ENCODE data around the gene N4BP3.

The N4BP3 gene

GRCh38 chr5:178106556-178107239, 6.6 kb upstream of the N4BP3 start:
- H3K9ac ChIP-seq (ENCODE audit: low read length), result no peak overlapping the region
- H3K27ac ChIP-seq (ENCODE audit: low read depth, low read length), result no peak overlapping the region
- no peak overlapping the region for H3K4me3 ChIP-seq (ENCODE audit: low read length)
- H3K36me3 ChIP-seq (ENCODE audit: control insufficient read depth, insufficient read depth, low read length), result no peaks in the 10 kb centered on the region
- H3K4me1 ChIP-seq (ENCODE audit: control insufficient read depth, insufficient read depth, low read length), result no peaks in the 10 kb centered on the region
- no peaks in the 10 kb centered on the region for H3K27me3 ChIP-seq (ENCODE audit: control insufficient read depth, insufficient read depth, low read length)

GRCh38 chr5:178107756-178108310, 5.5 kb upstream of the N4BP3 start:
- Histone ChIP-seq H3K36me3 (ENCODE audit: control insufficient read depth, insufficient read depth, low read length) (no peaks in the 10 kb centered on the region), H3K4me3 (ENCODE audit: low read length) (no peak overlapping the region), H3K27me3 (ENCODE audit: control insufficient read depth, insufficient read depth, low read length) (no peaks in the 10 kb centered on the region), H3K27ac (ENCODE audit: low read depth, low read length) (no peak overlapping the region), H3K9ac (ENCODE audit: low read length) (no peak overlapping the region), H3K4me1 (ENCODE audit: control insufficient read depth, insufficient read depth, low read length) (no peaks in the 10 kb centered on the region)

- Histone ChIP-seq H3K27ac (ENCODE audit: low read depth, low read length) (no peak overlapping the region), H3K27me3 (ENCODE audit: control insufficient read depth, insufficient read depth, low read length) (no peaks in the 10 kb centered on the region), H3K36me3 (ENCODE audit: control insufficient read depth, insufficient read depth, low read length) (no peaks in the 10 kb centered on the region), H3K4me1 (ENCODE audit: control insufficient read depth, insufficient read depth, low read length) (peaks cover 2% of the 10 kb centered on the region), H3K9ac (ENCODE audit: low read length) (no peak overlapping the region), H3K4me3 (ENCODE audit: low read length) (no peak overlapping the region)
These were observed 4.9 kb upstream of the N4BP3 start for GRCh38 chr5:178108446-178108845.

- Histone ChIP-seq H3K27ac (ENCODE audit: low read depth, low read length) (no peak overlapping the region), H3K9ac (ENCODE audit: low read length) (no peak overlapping the region), H3K4me1 (ENCODE audit: control insufficient read depth, insufficient read depth, low read length) (peaks cover 2% of the 10 kb centered on the region), H3K36me3 (ENCODE audit: control insufficient read depth, insufficient read depth, low read length) (no peaks in the 10 kb centered on the region), H3K4me3 (ENCODE audit: low read length) (no peak overlapping the region), H3K27me3 (ENCODE audit: control insufficient read depth, insufficient read depth, low read length) (no peaks in the 10 kb centered on the region)
These were observed 4.4 kb upstream of the N4BP3 start for GRCh38 chr5:178108966-178109365.

GRCh38 chr5:178110511-178110910, 2.8 kb upstream of the N4BP3 start:
- H3K4me3 ChIP-seq (ENCODE audit: low read length), result no peak overlapping the region
- no peak overlapping the region for H3K9ac ChIP-seq (ENCODE audit: low read length)
- H3K27me3 ChIP-seq (ENCODE audit: control insufficient read depth, insufficient read depth, low read length), result peaks cover 2% of the 10 kb centered on the region
- H3K36me3 ChIP-seq (ENCODE audit: control insufficient read depth, insufficient read depth, low read length), result no peaks in the 10 kb centered on the region
- H3K27ac ChIP-seq (ENCODE audit: low read depth, low read length), result no peak overlapping the region
- peaks cover 2% of the 10 kb centered on the region for H3K4me1 ChIP-seq (ENCODE audit: control insufficient read depth, insufficient read depth, low read length)

- no peak overlapping the region for H3K27ac ChIP-seq (ENCODE audit: low read depth, low read length)
- H3K27me3 ChIP-seq (ENCODE audit: control insufficient read depth, insufficient read depth, low read length), result peaks cover 2% of the 10 kb centered on the region
These were observed 1.4 kb upstream of the N4BP3 start for GRCh38 chr5:178111925-178112324.

GRCh38 chr5:178112545-178112944, 787 bp upstream of the N4BP3 start:
- H3K27me3 ChIP-seq (ENCODE audit: control insufficient read depth, insufficient read depth, low read length), result peaks cover 2% of the 10 kb centered on the region
- no peak overlapping the region for H3K4me3 ChIP-seq (ENCODE audit: low read length)
- no peak overlapping the region for H3K27ac ChIP-seq (ENCODE audit: low read depth, low read length)
- no peak overlapping the region for H3K9ac ChIP-seq (ENCODE audit: low read length)
- H3K4me1 ChIP-seq (ENCODE audit: control insufficient read depth, insufficient read depth, low read length), result peaks cover 2% of the 10 kb centered on the region
- no peaks in the 10 kb centered on the region for H3K36me3 ChIP-seq (ENCODE audit: control insufficient read depth, insufficient read depth, low read length)

More at GRCh38 chr5:178111925-178112324, 1.4 kb upstream of the N4BP3 start:
- H3K9ac ChIP-seq (ENCODE audit: low read length), result no peak overlapping the region
- H3K4me1 ChIP-seq (ENCODE audit: control insufficient read depth, insufficient read depth, low read length), result peaks cover 2% of the 10 kb centered on the region
- H3K4me3 ChIP-seq (ENCODE audit: low read length), result no peak overlapping the region
- no peaks in the 10 kb centered on the region for H3K36me3 ChIP-seq (ENCODE audit: control insufficient read depth, insufficient read depth, low read length)

- Histone ChIP-seq H3K9ac (ENCODE audit: low read length) (no peak overlapping the region), H3K4me3 (ENCODE audit: low read length) (peak overlapping the region; percentile 52), H3K36me3 (ENCODE audit: control insufficient read depth, insufficient read depth, low read length) (no peaks in the 10 kb centered on the region), H3K27ac (ENCODE audit: low read depth, low read length) (no peak overlapping the region), H3K4me1 (ENCODE audit: control insufficient read depth, insufficient read depth, low read length) (peaks cover 2% of the 10 kb centered on the region), H3K27me3 (ENCODE audit: control insufficient read depth, insufficient read depth, low read length) (peaks cover 2% of the 10 kb centered on the region)
These were observed 551 bp downstream of the N4BP3 start for GRCh38 chr5:178113841-178114324.

- Histone ChIP-seq H3K27ac (ENCODE audit: low read depth, low read length) (no peak overlapping the region), H3K4me1 (ENCODE audit: control insufficient read depth, insufficient read depth, low read length) (peaks cover 2% of the 10 kb centered on the region), H3K36me3 (ENCODE audit: control insufficient read depth, insufficient read depth, low read length) (no peaks in the 10 kb centered on the region), H3K4me3 (ENCODE audit: low read length) (peak overlapping the region; percentile 52), H3K9ac (ENCODE audit: low read length) (no peak overlapping the region), H3K27me3 (ENCODE audit: control insufficient read depth, insufficient read depth, low read length) (peaks cover 2% of the 10 kb centered on the region)
These were observed 1.2 kb downstream of the N4BP3 start for GRCh38 chr5:178114325-178115135.

GRCh38 chr5:178115136-178115813, 1.9 kb downstream of the N4BP3 start:
- no peak overlapping the region for H3K9ac ChIP-seq (ENCODE audit: low read length)
- H3K4me1 ChIP-seq (ENCODE audit: control insufficient read depth, insufficient read depth, low read length), result peaks cover 2% of the 10 kb centered on the region
- no peak overlapping the region for H3K4me3 ChIP-seq (ENCODE audit: low read length)
- H3K27ac ChIP-seq (ENCODE audit: low read depth, low read length), result no peak overlapping the region
- H3K36me3 ChIP-seq (ENCODE audit: control insufficient read depth, insufficient read depth, low read length), result no peaks in the 10 kb centered on the region
- peaks cover 2% of the 10 kb centered on the region for H3K27me3 ChIP-seq (ENCODE audit: control insufficient read depth, insufficient read depth, low read length)

- no peak overlapping the region for H3K27ac ChIP-seq (ENCODE audit: low read depth, low read length)
- no peak overlapping the region for H3K9ac ChIP-seq (ENCODE audit: low read length)
- H3K4me3 ChIP-seq (ENCODE audit: low read length), result no peak overlapping the region
- H3K36me3 ChIP-seq (ENCODE audit: control insufficient read depth, insufficient read depth, low read length), result no peaks in the 10 kb centered on the region
- peaks cover 2% of the 10 kb centered on the region for H3K4me1 ChIP-seq (ENCODE audit: control insufficient read depth, insufficient read depth, low read length)
- peaks cover 2% of the 10 kb centered on the region for H3K27me3 ChIP-seq (ENCODE audit: control insufficient read depth, insufficient read depth, low read length)
These were observed 2.4 kb downstream of the N4BP3 start for GRCh38 chr5:178115814-178116142.

- no peak overlapping the region for H3K4me3 ChIP-seq (ENCODE audit: low read length)
- H3K36me3 ChIP-seq (ENCODE audit: control insufficient read depth, insufficient read depth, low read length), result no peaks in the 10 kb centered on the region
- no peak overlapping the region for H3K27ac ChIP-seq (ENCODE audit: low read depth, low read length)
- H3K27me3 ChIP-seq (ENCODE audit: control insufficient read depth, insufficient read depth, low read length), result peaks cover 2% of the 10 kb centered on the region
- peaks cover 3% of the 10 kb centered on the region for H3K4me1 ChIP-seq (ENCODE audit: control insufficient read depth, insufficient read depth, low read length)
- H3K9ac ChIP-seq (ENCODE audit: low read length), result no peak overlapping the region
These were observed 3.0 kb downstream of the N4BP3 start for GRCh38 chr5:178116143-178116885.
